ENCODE data around the gene MTSS2.

The MTSS2 gene

DNA sequence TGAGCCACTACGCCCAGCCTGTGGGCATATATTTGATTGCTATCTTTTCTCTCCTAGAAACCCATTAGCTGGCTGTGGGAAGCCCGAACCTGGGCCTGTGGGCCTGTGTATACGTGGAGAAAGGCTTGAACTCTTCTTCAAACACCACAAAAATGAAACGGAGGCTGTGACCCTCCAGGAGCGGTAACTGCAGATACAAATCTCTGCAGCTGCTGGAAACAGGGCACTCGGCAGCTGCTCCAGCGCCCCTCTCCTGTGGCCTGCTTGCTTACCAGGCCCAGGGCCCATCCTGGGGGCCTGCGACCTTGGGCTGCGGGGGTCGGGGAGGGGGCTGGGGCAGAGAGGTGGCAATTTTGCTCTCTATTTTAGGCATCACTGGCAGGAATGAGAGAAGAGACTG, 28.0 kb upstream of the MTSS2 start:
- TF ChIP-seq, protein P1, sequence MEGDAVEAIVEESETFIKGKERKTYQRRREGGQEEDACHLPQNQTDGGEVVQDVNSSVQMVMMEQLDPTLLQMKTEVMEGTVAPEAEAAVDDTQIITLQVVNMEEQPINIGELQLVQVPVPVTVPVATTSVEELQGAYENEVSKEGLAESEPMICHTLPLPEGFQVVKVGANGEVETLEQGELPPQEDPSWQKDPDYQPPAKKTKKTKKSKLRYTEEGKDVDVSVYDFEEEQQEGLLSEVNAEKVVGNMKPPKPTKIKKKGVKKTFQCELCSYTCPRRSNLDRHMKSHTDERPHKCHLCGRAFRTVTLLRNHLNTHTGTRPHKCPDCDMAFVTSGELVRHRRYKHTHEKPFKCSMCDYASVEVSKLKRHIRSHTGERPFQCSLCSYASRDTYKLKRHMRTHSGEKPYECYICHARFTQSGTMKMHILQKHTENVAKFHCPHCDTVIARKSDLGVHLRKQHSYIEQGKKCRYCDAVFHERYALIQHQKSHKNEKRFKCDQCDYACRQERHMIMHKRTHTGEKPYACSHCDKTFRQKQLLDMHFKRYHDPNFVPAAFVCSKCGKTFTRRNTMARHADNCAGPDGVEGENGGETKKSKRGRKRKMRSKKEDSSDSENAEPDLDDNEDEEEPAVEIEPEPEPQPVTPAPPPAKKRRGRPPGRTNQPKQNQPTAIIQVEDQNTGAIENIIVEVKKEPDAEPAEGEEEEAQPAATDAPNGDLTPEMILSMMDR (IDR thresholded peaks at IDR 0.05; ENCODE audit: low read depth, low read length, missing control alignments) = no peak
- DNase-seq (ENCODE audit: extremely low read depth, low read depth) = no peak

DNA sequence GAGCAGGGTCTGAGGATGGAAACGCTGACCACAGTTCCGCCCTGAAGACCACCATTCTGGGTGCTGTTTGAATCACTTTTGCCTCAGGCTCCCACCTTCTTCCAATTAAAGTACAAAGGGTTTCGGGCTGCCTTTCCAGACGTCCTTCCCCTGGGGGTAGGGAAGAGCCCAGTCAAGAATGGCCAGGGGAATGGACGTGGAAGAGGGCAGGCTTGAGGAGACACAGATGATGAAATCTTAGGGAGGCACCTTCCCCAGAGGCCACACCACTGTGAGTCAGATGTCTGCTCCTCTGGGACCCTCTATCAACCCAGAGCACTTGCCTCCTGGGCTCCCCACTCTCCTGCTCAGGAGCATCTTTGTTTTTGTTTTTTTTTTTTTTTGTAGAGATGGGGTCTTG, 27.5 kb upstream of the MTSS2 start:
- H3K4me3 ChIP-seq (replicated peaks; ENCODE audit: low read depth, low read length) = no peak overlapping the region
- no peak for DNase-seq (ENCODE audit: extremely low read depth, low read depth)
- TF ChIP-seq, protein P1 (IDR thresholded peaks at IDR 0.05; ENCODE audit: low read depth, low read length, missing control alignments) = no peak

More for the DNA sequence above, 28.0 kb upstream of the MTSS2 start:
- no peak overlapping the region for H3K4me3 ChIP-seq (replicated peaks; ENCODE audit: low read depth, low read length)

DNA sequence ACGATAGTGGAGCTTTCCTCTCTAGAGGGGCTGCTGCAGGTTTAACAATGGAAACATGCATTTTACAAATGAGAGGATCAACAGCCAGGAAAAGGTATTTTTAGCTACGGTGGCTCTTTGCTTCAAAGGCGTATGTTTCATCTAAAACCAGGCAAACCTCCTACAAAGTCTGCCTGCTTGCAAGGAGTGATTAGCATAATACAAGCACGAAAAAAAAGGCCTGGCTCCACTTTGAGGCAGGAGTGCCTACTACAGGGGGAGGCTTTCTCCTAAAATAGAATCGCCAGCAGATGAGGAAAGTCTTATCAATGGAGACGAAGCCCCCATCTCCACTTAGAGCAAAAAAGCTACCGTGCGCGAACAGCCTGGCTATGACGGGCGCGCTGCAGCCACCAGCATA, 27.1 kb upstream of the MTSS2 start:
- no peak for DNase-seq (ENCODE audit: extremely low read depth, low read depth)
- TF ChIP-seq, protein P1 (IDR thresholded peaks at IDR 0.05; ENCODE audit: low read depth, low read length, missing control alignments) = no peak
- H3K4me3 ChIP-seq (replicated peaks; ENCODE audit: low read depth, low read length) = no peak overlapping the region

DNA sequence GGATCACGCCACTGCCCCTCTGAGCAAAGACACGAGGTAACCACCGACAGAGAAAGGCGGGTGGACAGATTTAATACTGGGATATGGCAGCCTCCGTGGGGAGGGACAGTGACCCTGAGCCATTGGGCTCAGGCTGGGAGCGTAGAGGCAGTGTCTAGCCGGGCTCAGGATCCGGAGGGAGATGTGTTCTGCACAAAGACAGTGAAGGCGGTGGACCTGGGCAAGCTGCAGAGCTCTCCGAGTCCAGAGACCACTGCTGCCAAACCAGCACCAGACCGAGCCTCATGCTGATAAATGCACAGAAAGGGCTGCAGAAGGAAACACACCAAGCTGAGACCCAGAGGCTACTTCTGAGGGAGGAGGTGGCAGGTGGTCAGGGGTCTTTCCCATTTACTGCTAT, 26.5 kb upstream of the MTSS2 start:
- no peak overlapping the region for H3K4me3 ChIP-seq (replicated peaks; ENCODE audit: low read depth, low read length)
- TF ChIP-seq, protein P1 (IDR thresholded peaks at IDR 0.05; ENCODE audit: low read depth, low read length, missing control alignments) = no peak
- DNase-seq (ENCODE audit: extremely low read depth, low read depth) = no peak

DNA sequence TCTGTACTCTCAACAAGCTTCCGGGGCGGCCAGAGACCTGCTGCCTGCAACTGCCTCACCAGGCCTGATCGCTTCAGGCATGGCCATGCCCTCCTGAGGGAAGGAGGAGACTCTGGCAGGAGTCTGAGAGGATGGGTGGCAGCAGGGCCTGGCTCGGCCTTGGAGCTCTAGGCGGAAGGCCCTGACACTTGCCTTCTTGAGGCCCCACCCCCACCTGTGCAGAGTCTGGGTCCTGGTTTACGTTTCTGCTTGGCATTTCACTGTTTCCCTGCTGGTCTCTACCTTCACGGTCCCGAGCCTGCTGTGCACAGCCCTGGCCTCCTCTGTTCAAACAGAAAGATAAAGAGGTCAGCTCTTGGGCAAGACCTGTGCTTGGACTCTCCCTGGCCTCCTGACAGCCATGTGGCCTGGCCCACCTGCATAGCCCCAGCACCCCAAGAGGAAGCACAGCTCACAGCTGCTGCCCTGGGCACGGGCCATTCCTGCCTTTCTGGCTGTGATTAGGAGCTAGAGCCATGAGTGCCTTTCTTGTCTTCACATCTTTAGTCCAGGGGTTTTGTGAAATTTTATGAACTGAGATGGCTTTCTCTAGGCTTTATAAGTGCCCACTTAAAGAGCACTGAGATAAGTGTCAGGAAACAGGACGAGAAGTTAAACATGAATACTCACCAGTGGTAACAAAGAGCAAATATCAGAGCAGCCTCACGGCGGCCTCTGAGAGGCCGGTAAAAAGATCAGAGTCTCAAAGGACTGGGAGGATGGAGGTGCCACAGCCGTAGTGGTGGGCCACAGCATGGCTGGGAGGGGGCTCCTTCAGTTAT, 25.6 kb upstream of the MTSS2 start:
- no peak overlapping the region for H3K4me3 ChIP-seq (replicated peaks; ENCODE audit: low read depth, low read length)
- DNase-seq (ENCODE audit: extremely low read depth, low read depth) = no peak
- TF ChIP-seq, protein P1 (IDR thresholded peaks at IDR 0.05; ENCODE audit: low read depth, low read length, missing control alignments) = no peak

DNA sequence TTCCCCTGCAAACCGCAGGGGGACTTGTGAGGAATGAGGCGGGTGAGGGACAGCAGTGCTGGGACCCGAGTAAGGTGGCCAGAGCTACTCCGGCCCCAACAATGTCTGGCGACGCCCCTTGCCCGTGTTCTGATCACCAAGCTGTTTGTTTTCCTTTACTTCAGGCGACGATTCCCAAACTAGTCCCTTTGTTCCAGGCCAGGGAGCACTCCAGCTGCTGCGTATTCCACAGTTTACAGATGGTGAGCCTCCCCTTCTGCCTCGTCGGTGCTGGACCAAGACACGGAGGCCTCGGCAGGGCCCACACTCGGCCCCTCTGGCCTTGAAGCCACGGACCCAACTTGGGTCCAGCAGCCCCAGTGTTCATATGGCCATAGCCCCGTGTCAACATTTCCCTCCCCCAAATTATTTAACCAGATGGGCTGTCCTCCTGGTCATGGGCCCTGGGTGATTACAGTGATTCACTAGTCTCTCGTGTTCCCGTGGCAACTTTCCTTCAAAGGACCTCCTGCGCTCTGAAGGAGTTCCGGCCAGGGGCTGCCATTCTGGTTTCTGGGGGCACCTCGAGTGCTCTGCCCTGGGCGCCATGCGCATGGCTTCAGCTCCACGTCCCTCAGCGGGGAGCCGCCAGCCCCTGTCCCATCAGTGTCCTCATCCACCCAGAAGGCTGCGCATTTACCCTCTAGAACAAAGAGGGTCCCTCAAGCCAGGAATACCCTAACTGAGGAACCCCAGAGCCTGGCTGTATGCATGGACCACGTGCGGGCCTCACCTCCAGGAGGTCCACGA, 24.8 kb upstream of the MTSS2 start:
- DNase-seq (ENCODE audit: extremely low read depth, low read depth) = no peak
- TF ChIP-seq, protein P1 (IDR thresholded peaks at IDR 0.05; ENCODE audit: low read depth, low read length, missing control alignments) = no peak
- H3K4me3 ChIP-seq (replicated peaks; ENCODE audit: low read depth, low read length) = no peak overlapping the region

All from HFF-Myc (cell line).